HT1080 (cell line): Measurements from ENCODE around the gene NUP107. TPM values are rescaled to one million over a fixed set of nuclear protein-coding genes. Genes with fewer than 3 reads are reported as not detected.

Source experiments
- DNase-seq: peaks from one replicate; pipeline ENCODE4 v3.0.0-alpha.2; 2015; ENCODE audit warnings: low read depth
- total RNA-seq: library from RNA; depleted of rRNA; stranded (reverse); fragments of >200 nt; shearing (Covaris generic); gene quantifications from 2 replicates; pipeline ENCODE4 v1.2.3, GENCODE V29; 2014

The NUP107 gene
- total RNA-seq, 1 experiment from 2014 or later, result 111 TPM

DNA sequence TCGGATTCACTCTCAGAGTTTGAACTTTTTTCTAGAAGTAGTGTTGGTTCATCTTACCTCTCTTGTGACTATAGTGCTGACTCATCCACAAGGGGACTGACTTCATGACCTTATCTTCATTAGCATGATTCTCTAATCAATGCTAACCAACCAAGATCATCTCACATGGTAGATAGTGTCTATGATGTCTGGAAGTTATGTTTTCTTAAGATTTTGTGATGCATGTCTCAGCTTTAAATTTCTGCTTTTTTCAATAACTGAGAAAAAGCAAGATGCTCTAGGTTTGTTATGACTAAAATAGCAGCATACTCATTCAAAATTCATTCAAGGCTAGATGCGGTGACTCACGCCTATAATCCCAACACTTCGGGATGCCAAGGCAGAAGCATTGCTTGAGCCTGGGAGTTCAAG lies 46.9 kb downstream of the NUP107 start:
- peak; percentile 65 for DNase-seq

DNA sequence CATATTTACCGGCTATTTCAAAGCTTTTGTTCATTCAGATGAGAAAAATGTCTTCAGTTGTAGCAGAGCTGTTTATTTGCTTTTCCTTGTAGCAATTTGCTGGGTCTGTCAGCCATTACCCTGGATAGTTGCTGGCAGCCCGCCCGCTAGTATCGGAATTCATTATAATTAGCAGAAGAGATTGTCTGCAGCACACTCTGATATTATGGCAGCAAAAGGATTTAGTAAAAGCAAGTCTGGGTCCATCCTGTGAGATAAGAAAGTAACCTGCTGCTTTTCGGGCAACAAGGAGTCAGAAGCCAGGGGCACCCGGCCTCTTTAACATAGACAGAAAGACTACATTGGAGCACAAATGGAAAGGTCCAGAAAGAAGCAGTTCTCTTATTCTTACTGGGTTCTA lies 53.1 kb downstream of the NUP107 start:
- no peak for DNase-seq

DNA sequence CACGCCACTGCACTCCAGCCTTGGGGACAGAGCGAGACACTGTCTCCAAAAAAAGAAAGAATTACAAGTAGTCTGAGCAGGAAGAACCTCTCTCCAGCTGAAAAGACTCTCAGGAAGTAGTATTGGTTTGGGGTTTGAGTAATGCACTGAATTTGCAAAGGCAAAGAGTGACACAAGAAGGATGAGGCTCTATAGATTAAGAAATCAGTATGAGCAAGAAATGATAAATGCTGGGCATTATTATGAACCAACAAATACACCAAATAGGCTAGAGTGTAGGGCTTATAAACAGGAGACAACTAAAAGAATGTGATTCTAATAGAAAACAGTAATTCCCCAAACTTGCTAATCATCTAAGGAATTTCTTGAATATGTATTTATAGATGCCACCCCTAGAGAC lies 56.6 kb downstream of the NUP107 start:
- DNase-seq, result no peak

DNA sequence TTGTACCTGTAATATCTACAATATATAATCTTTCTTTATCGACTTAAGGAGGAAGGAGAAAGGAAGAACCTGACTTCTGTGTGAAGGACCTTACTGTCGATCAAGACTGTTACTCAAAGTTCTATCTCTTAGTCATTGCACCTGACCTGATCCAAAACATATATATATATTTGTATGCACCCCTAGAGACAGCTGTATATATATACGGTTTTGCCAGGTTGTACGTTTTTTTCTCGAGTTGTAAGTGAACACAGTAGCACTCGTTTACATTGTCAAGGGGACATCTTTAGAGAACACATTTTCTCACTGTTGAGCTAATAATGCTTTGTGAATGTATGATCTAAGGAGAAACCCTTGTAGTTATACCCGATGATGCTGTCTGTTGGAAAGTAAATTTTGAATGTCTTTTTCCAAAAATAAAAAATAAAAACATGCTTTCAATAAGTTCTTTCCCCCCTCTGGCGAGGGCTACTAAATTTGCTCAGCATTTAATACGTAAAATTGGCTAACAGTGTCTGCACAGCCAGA lies 58.7 kb downstream of the NUP107 start:
- DNase-seq, result no peak

DNA sequence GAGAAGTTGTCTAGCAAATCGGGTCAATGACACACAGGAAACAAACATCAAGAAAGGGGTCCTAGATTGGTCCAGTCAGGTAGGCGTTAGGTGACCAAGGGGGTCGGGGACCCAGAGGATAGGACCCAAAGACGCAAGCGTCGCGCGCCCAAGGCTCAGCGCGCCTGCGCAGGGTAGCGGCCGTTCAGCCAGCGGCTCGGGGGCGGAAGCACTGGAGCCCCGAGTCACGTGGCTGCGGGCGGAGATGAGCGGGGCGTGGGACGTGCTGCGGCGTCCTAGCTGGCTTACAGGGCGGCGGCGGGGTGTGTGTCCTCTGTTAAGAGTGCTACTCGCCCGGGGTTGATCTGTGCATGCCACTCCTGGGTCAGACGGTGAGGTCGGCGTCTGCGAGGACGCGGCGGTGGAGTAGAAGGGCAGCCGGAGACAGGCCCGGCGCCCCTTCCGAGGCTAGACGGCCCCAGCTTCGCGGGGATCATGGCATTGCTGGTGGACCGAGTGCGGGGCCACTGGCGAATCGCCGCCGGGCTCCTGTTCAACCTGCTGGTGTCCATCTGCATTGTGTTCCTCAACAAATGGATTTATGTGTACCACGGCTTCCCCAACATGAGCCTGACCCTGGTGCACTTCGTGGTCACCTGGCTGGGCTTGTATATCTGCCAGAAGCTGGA lies 59.3 kb downstream of the NUP107 start, which contains the start of gene SLC35E3:
TSS of gene SLC35E3 (plus strand) at position 273 of the 668 bp plus-strand sequence. CDS start at position 475, 202 bp downstream.
- peak; percentile 92 for DNase-seq

DNA sequence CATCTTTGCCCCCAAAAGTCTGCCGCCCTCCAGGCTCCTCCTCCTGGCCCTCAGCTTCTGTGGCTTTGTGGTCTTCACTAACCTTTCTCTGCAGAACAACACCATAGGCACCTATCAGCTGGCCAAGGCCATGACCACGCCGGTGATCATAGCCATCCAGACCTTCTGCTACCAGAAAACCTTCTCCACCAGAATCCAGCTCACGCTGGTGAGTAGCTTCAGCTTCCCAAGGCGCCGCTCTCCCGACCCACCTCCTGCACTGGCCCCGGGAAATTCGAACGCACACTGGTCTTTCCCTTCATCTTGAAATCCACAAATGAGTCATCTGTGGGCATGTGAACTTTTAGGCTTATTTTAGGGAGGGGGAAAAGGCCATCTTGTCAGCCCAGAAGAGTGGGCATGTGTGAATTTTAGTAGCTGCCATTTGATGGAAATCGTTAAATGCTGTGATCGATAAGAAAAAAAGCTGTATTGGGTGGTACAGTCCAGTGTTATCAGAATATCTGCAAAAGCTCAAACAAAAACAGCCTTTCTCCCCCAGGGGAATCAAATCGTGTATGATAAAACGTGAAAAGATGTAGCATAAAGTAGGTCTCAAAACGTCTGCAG lies 59.9 kb downstream of the NUP107 start:
- DNase-seq, result peak; percentile 79

DNA sequence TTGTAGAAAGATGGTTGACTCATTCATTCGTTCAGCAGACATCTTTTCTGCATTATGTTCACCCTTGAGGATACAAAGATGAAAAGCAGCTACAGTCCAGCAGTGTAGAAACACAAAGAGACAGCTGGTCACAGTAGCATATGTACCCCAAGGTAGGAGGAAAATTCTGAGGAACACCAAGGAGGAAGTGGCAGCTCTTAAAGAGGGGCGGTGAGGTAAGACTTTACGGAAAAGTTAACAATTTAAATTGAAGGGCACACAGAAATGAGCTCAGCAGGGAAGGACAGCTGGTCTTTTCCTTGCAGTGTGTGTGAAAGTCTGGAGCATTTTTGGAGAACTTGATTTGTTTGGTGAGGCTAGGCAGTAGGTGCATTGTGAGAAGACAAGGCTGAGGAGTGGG lies 62.7 kb downstream of the NUP107 start:
- no peak for DNase-seq

DNA sequence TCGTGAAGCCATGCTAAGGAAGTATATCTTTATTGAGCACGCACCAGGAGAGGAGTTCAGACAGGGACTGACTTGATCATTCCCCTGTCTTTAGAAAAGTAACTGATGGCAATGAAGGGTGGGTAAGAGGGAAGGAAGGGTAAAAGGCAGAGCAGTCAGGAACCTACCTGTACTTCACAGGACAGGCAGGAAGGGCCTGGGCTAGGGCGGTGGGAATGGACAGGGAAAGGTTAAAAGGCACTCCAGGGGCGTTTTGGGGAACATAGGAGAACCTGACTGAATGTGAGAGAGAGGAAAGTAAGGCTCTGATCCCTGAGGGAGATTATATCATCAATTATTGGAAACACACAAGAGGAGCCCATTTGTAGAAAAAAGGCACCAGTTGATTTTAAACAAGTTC lies 63.1 kb downstream of the NUP107 start:
- DNase-seq, result no peak

DNA sequence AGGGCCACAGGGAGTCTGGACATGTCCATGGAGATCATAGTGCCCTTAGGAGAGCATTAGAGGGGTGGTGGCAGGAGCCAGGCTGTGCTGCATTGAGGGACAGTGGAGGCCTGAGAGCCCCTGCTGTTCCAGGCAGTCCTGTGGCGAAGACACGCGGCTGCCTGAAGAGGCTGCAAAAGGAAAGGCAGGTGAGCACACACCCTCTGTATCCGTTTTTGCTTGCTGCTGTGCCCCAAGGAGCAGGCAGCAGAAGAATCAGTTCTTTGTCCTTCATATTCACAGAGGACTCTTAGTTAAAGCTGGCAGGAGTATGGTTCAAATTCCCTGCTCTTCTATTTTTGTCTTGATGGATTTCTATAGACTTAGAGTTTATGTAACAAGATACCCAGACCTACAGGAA lies 63.7 kb downstream of the NUP107 start:
- no peak for DNase-seq

DNA sequence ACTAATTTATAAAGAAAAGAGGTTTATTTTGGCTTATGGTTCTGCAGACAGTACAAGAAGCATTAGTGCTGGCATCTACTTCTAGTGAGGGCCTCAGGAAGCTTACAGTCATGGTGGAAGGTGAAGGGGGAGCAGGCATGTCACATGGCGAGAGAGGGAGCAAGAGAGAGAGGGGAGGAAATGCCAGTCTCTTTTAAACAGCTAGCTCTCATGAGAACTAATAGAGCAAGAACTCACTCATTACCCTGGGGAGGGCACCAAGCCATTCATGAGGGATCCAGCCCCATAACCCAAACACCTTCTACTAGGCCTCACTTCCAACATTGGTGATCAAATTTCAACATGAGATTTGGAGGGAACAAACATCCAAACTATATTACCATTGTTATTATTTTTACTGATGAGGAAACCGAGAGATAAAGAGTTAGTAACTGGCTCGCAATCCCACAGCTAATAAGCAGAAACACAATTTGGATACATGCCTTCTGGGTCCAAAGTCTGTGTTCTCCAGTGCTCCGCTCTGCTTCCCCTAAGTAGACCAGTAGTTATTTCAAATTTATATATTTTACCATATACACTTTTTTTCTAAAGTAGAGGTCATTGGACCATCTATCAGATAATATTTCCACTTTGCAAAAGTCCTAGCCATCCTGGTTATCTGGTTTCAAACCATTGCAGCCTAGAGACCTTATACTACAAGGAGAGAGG lies 68.9 kb downstream of the NUP107 start:
- no peak for DNase-seq

DNA sequence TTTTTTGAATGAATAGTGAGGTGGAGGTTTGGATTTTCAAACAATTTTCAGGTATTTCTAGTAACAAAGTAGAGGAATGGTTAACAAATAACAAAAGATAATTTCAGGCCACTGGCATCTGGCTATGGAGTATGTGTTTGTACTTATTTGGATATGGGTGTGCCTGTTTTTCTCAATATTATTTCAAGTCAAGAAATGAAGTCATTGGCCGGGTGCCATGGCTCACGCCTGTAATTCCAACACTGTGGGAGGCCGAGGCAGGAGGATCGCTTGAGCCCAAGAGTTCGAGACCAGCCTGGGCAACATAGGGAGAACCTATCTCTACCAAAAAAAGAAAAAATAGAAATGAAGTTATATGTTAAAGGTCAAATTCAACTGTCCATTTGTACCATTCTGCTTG lies 73.1 kb downstream of the NUP107 start:
- no peak for DNase-seq

DNA sequence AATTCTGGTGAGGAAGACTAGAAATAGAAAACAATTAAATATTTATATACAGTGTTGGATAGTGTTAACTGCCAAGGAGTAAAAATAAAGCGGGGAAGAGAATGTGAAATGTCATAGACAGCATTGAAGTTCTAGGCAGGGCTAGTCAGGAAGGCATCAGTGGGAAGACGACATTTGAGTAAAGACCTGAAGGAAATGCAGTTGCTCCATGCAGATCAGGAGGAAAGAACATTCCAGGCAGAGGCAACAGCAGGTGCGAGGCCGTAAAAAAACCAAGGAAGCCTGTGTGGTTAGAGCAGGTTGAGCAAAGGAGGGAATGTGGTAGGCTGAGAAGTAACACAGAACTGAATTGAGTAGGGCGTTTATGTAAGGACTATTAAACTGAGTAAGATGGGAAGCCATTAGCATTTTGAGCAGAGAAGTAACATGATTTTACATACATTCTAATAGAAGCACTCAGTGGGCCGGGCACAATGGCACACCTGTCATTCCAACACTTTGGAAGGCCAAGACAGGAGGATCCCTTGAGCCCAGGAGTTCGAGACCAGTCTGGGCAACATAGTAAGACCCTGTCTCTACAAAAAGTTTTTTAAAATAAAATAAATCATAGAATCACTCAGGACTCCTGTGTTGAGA lies 74.1 kb downstream of the NUP107 start:
- no peak for DNase-seq

DNA sequence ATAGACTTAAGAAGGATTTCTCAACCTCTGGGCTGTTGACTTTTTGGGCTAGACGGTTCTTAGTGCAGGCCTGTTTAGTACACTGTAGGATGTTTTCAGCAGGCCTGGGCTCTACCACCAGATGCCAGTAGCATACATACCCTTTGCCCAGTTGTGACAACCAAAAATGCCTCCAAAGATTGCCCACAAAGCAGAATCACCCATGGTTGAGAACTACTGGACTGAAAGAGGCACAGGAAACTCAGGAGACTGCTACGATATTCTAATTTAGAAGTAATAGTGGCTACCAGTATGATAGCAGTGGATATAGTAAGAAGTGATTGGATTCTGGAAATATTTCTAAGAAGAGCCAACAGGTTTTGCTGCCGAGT lies 74.6 kb downstream of the NUP107 start:
- no peak for DNase-seq

DNA sequence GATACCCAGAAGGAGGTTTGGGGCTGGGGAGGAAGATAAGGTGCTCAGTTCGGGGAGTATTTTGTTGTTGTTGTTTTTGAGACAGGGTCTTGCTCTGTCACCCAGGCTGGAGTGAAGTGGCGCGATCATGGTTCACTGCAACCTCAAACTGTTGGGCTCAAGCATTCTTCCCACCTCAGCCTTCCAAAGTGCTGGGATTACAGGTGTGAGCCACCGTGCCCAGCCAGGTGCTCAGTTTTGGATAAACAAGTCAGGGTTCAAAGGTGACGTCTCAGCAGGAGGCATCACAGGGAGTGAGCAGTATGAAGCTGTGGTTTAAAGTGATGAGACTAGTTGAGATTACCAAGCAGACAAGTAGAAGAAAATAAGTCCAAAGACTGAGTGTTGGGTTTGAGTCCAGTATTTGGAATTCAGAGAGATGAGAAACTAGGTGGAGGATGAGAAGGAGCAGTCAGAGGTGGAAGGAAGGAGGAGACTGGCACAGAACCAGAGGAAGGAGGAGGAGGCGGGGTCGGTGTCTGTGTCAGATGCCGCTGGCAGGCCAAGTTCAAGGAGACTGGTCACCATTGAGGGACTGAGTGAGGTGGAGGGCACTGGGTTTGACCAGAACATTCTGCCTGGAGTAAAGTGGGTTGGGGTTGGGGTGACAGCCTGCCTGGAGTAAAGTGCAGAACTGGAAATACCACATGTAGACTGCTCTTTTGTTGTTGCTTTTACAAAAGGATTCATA lies 75.3 kb downstream of the NUP107 start:
- DNase-seq, result no peak

DNA sequence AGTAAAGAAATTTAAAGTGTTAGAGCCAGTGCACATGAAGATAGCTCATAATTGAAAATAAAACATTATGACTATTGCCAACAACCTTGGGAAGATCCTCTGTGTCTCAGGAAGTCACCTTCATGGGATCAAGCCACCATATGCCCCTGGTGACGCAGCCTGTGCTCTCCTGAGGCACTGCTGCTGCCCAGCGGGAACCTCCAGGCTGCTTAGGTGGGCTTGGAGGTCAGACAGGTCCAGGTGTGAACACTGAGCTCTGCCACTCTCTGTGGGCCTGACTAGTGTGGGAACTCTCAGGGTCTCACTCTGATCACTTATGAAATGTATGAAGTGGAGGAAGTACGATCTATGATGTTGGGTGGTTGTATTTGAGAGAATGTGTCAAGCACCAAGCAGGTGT lies 75.9 kb downstream of the NUP107 start:
- DNase-seq, result no peak

DNA sequence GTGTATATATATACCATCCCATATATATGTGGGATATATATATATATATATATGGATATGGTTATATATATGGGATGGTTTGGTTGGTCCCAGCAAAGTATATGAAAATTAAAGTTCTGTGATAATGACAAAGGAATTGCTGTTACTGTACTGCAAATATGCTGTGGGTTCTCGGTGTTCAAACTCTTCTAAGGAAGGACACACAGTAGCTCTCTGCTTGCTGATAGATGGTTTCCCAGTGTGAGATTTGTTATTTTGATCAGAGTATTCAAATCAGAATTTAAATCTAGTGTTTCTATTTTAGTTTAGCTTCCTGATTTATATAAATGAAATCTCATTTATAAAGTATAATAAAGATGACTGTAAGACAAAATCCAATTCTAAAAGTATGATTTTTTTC lies 78.9 kb downstream of the NUP107 start:
- no peak for DNase-seq

DNA sequence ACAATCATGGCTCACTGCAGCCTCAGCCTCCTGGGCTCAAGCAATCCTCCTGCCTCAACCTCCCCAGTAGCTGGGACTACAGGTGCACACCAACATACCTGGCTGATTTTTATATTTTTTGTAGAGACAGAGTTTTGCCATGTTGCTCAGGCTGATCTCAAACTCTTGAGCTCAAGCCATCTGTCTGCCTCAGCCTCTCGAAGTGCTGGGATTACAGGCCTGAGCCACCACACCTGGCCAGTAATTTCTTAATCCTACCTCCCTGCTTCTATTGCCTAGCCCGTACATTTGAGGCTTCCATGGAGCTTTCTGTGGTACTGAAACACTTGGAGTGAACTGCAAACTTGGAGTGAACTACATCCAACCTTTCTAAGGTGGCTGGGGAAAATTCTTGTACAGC lies 79.9 kb downstream of the NUP107 start:
- no peak for DNase-seq

DNA sequence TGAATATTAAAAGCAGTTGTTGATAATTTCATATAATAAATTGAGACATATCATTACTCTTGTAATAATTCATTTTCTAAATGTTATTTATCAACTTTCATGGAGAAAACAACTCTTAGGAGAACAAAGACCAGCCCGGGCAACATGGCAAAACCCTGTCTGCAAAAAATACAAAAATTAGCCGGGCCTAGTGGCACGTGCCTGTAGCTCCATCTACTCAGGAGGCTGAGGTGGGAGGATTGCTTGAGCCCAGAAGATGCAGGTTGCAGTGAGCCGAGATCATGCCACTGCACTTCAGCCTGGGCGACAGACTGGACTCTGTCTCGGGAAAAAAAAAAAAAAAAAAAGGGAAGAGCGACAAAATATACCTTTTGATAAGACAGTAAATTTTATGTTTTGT lies 80.4 kb downstream of the NUP107 start:
- no peak for DNase-seq

DNA sequence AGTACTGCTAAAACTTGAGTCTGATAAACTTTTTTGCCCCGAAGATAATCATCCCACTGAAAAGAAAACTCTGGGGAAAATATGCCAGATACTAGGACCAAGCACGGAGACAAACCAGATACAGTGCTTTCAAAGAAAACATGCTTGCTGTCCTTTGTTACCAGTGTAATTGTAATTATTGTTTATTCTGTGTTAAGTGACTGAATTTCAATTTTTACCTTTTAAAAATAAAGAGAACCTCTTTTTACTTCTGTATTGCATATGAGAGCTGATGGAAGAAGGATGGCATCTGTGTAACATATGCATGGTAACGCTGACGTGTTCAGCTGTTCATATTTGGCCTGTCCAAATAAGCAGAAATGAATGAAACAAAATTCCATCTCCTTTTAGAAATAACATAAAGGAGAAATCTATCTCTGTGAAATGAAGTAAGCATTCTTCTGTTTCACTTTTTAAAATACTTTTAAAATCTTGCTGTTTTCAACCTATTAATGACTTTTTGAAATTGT lies 81.7 kb downstream of the NUP107 start:
- DNase-seq, result no peak

DNA sequence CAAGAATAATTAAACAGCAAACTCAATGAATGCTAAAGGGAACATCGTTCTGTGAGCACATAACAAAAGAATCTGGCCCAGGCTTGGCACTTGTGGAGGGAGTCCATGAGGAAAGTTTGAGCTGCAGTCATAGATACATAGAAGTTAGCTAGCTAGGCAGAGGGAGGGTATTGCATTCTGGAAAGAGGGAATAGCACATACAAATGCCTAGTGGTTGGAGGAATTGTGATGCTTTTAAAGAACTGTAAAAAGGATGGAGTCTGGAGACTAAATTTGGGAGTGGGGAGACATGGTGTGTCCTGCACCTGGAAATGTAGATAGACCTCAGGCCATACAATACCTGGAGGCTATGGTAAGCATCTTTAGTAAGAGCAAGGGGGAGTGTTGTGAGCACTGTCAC lies 83.2 kb downstream of the NUP107 start:
- no peak for DNase-seq
